Naive thymus-derived CD8-positive, alpha-beta T cell (primary cell): ENCODE results near the gene COPS6. TPM values are rescaled to one million over a fixed set of nuclear protein-coding genes. Genes with fewer than 3 reads are reported as not detected.

Experiments
- ATAC-seq, 2 donors: fragments of 150-1000 bp; cut with Tn5 transposase in 1 of 2; sonication (Bioruptor Pico), chemical (Tn5 transposase) in 1 of 2; 1 replicate in 1 of 2; 2 replicates in 1 of 2; pipeline ENCODE4 v1.10.0; 2021; ENCODE audit warnings: mild to moderate bottlenecking in 2 of 2, moderate library complexity in 2 of 2
- POLR2A ChIA-PET: fragments of 350-600 bp; sonication (Branson Sonifier 250); formaldehyde crosslinking; loops from one replicate; lab custom pipeline; 2021; ENCODE audit warnings: antibody characterized with exemption; lab: Charles Lee
- DNase-seq, 10 donors: peaks; one replicate each; pipeline versions ENCODE4 v3.0.0 to v3.0.0-alpha.2; 2020 to 2022
- H3K27ac Mint-ChIP-seq, 10 donors: one replicate each; pipeline ENCODE4 v1.8.0; 2020 to 2022; ENCODE audit warnings: mild to moderate bottlenecking in 10 of 10, mixed read lengths in 10 of 10, moderate library complexity in 4 of 10, inconsistent platforms in 1 of 10
- H3K27me3 Mint-ChIP-seq, 5 donors: one replicate each; pipeline ENCODE4 v1.8.0; 2021 to 2022; ENCODE audit warnings: mixed read lengths in 5 of 5
- H3K36me3 Mint-ChIP-seq, 3 donors: one replicate each; pipeline ENCODE4 v1.8.0; 2020 to 2022; ENCODE audit warnings: mixed read lengths in 3 of 3, mild to moderate bottlenecking in 2 of 3, inconsistent platforms in 1 of 3
- H3K4me1 Mint-ChIP-seq, 4 donors: one replicate each; pipeline ENCODE4 v1.8.0; 2021 to 2022; ENCODE audit warnings: mixed read lengths in 4 of 4
- H3K4me3 Mint-ChIP-seq, 10 donors: one replicate each; pipeline ENCODE4 v1.8.0; 2020 to 2022; ENCODE audit warnings: mild to moderate bottlenecking in 10 of 10, mixed read lengths in 10 of 10, moderate library complexity in 6 of 10, inconsistent platforms in 1 of 10
- H3K9me3 Mint-ChIP-seq, 9 donors: one replicate each; pipeline ENCODE4 v1.8.0; 2020 to 2022; ENCODE audit warnings: mixed read lengths in 9 of 9, mild to moderate bottlenecking in 3 of 9, inconsistent platforms in 1 of 9, moderate library complexity in 1 of 9
- polyA plus RNA-seq, 3 donors: library from polyadenylated mRNA; unstranded; fragments of 300-500 nt; fragmentation: Illumina TruSeq; gene quantifications; one replicate each; pipeline ENCODE4 v1.2.3, GENCODE V29; 2021
- total RNA-seq, 8 experiments: library from RNA in 2 of 8; stranded (reverse) in 2 of 8; gene quantifications; one replicate each; pipeline ENCODE4 v1.2.3 and lab custom pipeline; 2021 to 2026

COPS6 gene
- total and polyA plus RNA-seq, 5 experiments from 2014 or later = 72.0 to 145 (median 107) TPM

- Mint-ChIP-seq H3K9me3 (no peaks in the 10 kb centered on the region), H3K4me1 (no peaks in the 10 kb centered on the region), H3K27me3 (no peaks in the 10 kb centered on the region), H3K4me3 (no peak overlapping the region), H3K27ac (no peak overlapping the region), H3K36me3 (peaks cover 0 to 25% (median 11%) of the 10 kb centered on the region in 3 donors)
- ATAC-seq = no peak
- POLR2A ChIA-PET = no interaction called here
- DNase-seq = no peak
These were observed 24.6 kb upstream of the COPS6 start for GRCh38 chr7:100064162-100064561.

GRCh38 chr7:100065452-100066186 lies 23.1 kb upstream of the COPS6 start:
- ATAC-seq (no peak), DNase-seq (no peak)
- H3K9me3 Mint-ChIP-seq = peaks cover 0 to 9% (median 2%) of the 10 kb centered on the region in 9 donors
- H3K36me3 Mint-ChIP-seq = peaks cover 8 to 32% (median 22%) of the 10 kb centered on the region in 3 donors
- no peak overlapping the region for H3K27ac Mint-ChIP-seq
- H3K27me3 Mint-ChIP-seq = no peaks in the 10 kb centered on the region
- POLR2A ChIA-PET = interaction anchor here (0.5 kb wide), 2 partner anchors 15 to 60 kb away, joined by 3 read pairs; no protein-coding TSS in a partner anchor
- no peaks in the 10 kb centered on the region for H3K4me1 Mint-ChIP-seq
- H3K4me3 Mint-ChIP-seq = no peak overlapping the region

- peaks cover 0 to 23% (median 9%) of the 10 kb centered on the region in 9 donors for H3K9me3 Mint-ChIP-seq
These were observed 21.8 kb upstream of the COPS6 start for GRCh38 chr7:100066953-100067352.

GRCh38 chr7:100069991-100070390 lies 18.8 kb upstream of the COPS6 start:
- H3K4me3 Mint-ChIP-seq = no peak overlapping the region
- H3K27ac Mint-ChIP-seq = no peak overlapping the region
- no peaks in the 10 kb centered on the region for H3K27me3 Mint-ChIP-seq
- H3K36me3 Mint-ChIP-seq = peaks cover 28 to 58% (median 58%) of the 10 kb centered on the region in 3 donors
- ATAC-seq = no peak
- POLR2A ChIA-PET = interaction anchor here (0.6 to 1.1 kb wide), 3 partner anchors 10 to 446 kb away, joined by 3 to 9 read pairs (median 4); no protein-coding TSS in a partner anchor
- H3K4me1 Mint-ChIP-seq = no peaks in the 10 kb centered on the region
- peaks cover 0 to 36% (median 18%) of the 10 kb centered on the region in 9 donors for H3K9me3 Mint-ChIP-seq
- no peak for DNase-seq

More at GRCh38 chr7:100066953-100067352, 21.8 kb upstream of the COPS6 start:
- no peaks in the 10 kb centered on the region for H3K4me1 Mint-ChIP-seq
- DNase-seq = no peak
- H3K27me3 Mint-ChIP-seq = no peaks in the 10 kb centered on the region
- H3K36me3 Mint-ChIP-seq = peaks cover 21 to 41% (median 36%) of the 10 kb centered on the region in 3 donors
- no peak overlapping the region for H3K4me3 Mint-ChIP-seq
- ATAC-seq = no peak
- POLR2A ChIA-PET = no interaction called here
- H3K27ac Mint-ChIP-seq = peak overlapping the region in 2 of 10 donors; percentile 46 to 47

- no peak overlapping the region for H3K4me3 Mint-ChIP-seq
- peaks cover 28 to 69% (median 62%) of the 10 kb centered on the region in 3 donors for H3K36me3 Mint-ChIP-seq
- no peak for DNase-seq
- ATAC-seq = no peak
- H3K4me1 Mint-ChIP-seq = peaks cover 0 to 5% (median 0%) of the 10 kb centered on the region in 4 donors
- POLR2A ChIA-PET = interaction anchor here (0.6 to 1.3 kb wide), 3 partner anchors 10 to 108 kb away, joined by 3 to 5 read pairs (median 4); no protein-coding TSS in a partner anchor
- no peaks in the 10 kb centered on the region for H3K27me3 Mint-ChIP-seq
- H3K9me3 Mint-ChIP-seq = peaks cover 0 to 36% (median 18%) of the 10 kb centered on the region in 9 donors
- H3K27ac Mint-ChIP-seq = peak overlapping the region in 1 of 10 donors; percentile 7
These were observed 17.6 kb upstream of the COPS6 start for GRCh38 chr7:100071018-100071723.

- peaks cover 0 to 5% (median 1%) of the 10 kb centered on the region in 4 donors for H3K4me1 Mint-ChIP-seq
- H3K9me3 Mint-ChIP-seq = peaks cover 0 to 36% (median 18%) of the 10 kb centered on the region in 9 donors
- H3K27ac Mint-ChIP-seq = no peak overlapping the region
- peaks cover 28 to 81% (median 71%) of the 10 kb centered on the region in 3 donors for H3K36me3 Mint-ChIP-seq
- ATAC-seq = no peak
- no peak overlapping the region for H3K4me3 Mint-ChIP-seq
- H3K27me3 Mint-ChIP-seq = no peaks in the 10 kb centered on the region
- DNase-seq = no peak
- POLR2A ChIA-PET = interaction anchor here (1.3 kb wide), 1 partner anchor 8 kb away, joined by 5 read pairs; no protein-coding TSS in a partner anchor
These were observed 16.3 kb upstream of the COPS6 start for GRCh38 chr7:100072462-100072861.

GRCh38 chr7:100074841-100075240 lies 13.9 kb upstream of the COPS6 start:
- H3K27me3 Mint-ChIP-seq = no peaks in the 10 kb centered on the region
- ATAC-seq (no peak), DNase-seq (no peak)
- no peak overlapping the region for H3K4me3 Mint-ChIP-seq
- H3K4me1 Mint-ChIP-seq = peaks cover 9 to 16% (median 9%) of the 10 kb centered on the region in 4 donors
- no peak overlapping the region for H3K27ac Mint-ChIP-seq
- peaks cover 28 to 94% (median 72%) of the 10 kb centered on the region in 3 donors for H3K36me3 Mint-ChIP-seq
- peaks cover 0 to 35% (median 18%) of the 10 kb centered on the region in 9 donors for H3K9me3 Mint-ChIP-seq
- POLR2A ChIA-PET = interaction anchor here (1.0 to 1.1 kb wide), 2 partner anchors 16 to 37 kb away, joined by 3 read pairs; no protein-coding TSS in a partner anchor

- POLR2A ChIA-PET = interaction anchor here (0.5 to 1.1 kb wide), 3 partner anchors 16 to 362 kb away, joined by 3 read pairs; no protein-coding TSS in a partner anchor
- Mint-ChIP-seq H3K27me3 (no peaks in the 10 kb centered on the region), H3K27ac (peak overlapping the region in 2 of 10 donors; percentile 55 to 69), H3K4me3 (no peak overlapping the region), H3K4me1 (peaks cover 12 to 21% (median 15%) of the 10 kb centered on the region in 4 donors), H3K9me3 (peaks cover 0 to 31% (median 18%) of the 10 kb centered on the region in 9 donors), H3K36me3 (peaks cover 22 to 93% (median 66%) of the 10 kb centered on the region in 3 donors)
- ATAC-seq (no peak), DNase-seq (no peak)
These were observed 13.4 kb upstream of the COPS6 start for GRCh38 chr7:100075418-100075817.

- peaks cover 16 to 33% (median 28%) of the 10 kb centered on the region in 4 donors for H3K4me1 Mint-ChIP-seq
- H3K27me3 Mint-ChIP-seq = no peaks in the 10 kb centered on the region
- ATAC-seq (no peak), DNase-seq (no peak)
- H3K27ac Mint-ChIP-seq = peak overlapping the region in 1 of 10 donors; percentile 56
- H3K9me3 Mint-ChIP-seq = peaks cover 0 to 13% (median 8%) of the 10 kb centered on the region in 9 donors
- H3K36me3 Mint-ChIP-seq = peaks cover 4 to 75% (median 48%) of the 10 kb centered on the region in 3 donors
- no peak overlapping the region for H3K4me3 Mint-ChIP-seq
- POLR2A ChIA-PET = no interaction called here
These were observed 11.6 kb upstream of the COPS6 start for GRCh38 chr7:100077205-100077604.

- Mint-ChIP-seq H3K4me1 (peaks cover 22 to 43% (median 38%) of the 10 kb centered on the region in 4 donors), H3K9me3 (no peaks in the 10 kb centered on the region), H3K36me3 (peaks cover 0 to 56% (median 31%) of the 10 kb centered on the region in 3 donors), H3K4me3 (peak overlapping the region in 8 of 10 donors; percentile 16 to 92 (median 40)), H3K27me3 (no peaks in the 10 kb centered on the region), H3K27ac (peak overlapping the region in 5 of 10 donors; percentile 3 to 76 (median 65))
- DNase-seq (no peak), ATAC-seq (no peak)
- POLR2A ChIA-PET = interaction anchor here (0.7 to 2.2 kb wide), 3 partner anchors 10 to 75 kb away, joined by 3 to 8 read pairs (median 3); partner anchors contain the start of genes COPS6 and ZKSCAN1
These were observed 9.7 kb upstream of the COPS6 start for GRCh38 chr7:100079024-100079560.

- POLR2A ChIA-PET = interaction anchor here (0.7 to 2.2 kb wide), 8 partner anchors 9 to 348 kb away, joined by 3 to 8 read pairs (median 4); partner anchors contain the start of genes MCM7, MEPCE, TRIM4 and ZCWPW1
- DNase-seq (peak in 1 of 10 donors; percentile 6), ATAC-seq (peak in 1 of 2 donors; percentile 26)
- no peaks in the 10 kb centered on the region for H3K9me3 Mint-ChIP-seq
- H3K27me3 Mint-ChIP-seq = no peaks in the 10 kb centered on the region
- peak overlapping the region; percentile 75 to 94 (median 90) for H3K27ac Mint-ChIP-seq
- peak overlapping the region; percentile 86 to 95 (median 92) for H3K4me3 Mint-ChIP-seq
- H3K4me1 Mint-ChIP-seq = peaks cover 17 to 43% (median 38%) of the 10 kb centered on the region in 4 donors
- H3K36me3 Mint-ChIP-seq = peaks cover 0 to 37% (median 14%) of the 10 kb centered on the region in 3 donors
These were observed 7.7 kb upstream of the COPS6 start for GRCh38 chr7:100080907-100081534.
